GM23338 (cell line): Measurements from ENCODE around the gene HAUS8. TPM values are rescaled to one million over a fixed set of nuclear protein-coding genes. Genes with fewer than 3 reads are reported as not detected.

Experiments used
- CREB1 ChIP-seq: fragments of 250-450 bp; sonication (Bioruptor Pico); IDR thresholded peaks from 2 replicates; pipeline ENCODE4 v1.5.0; 2020; ENCODE audit warnings: low read depth, mild to moderate bottlenecking, moderate library complexity
- CTCF ChIP-seq, 2 experiments: fragments of 200-600 bp in 1 of 2; sonication (generic) in 1 of 2; conservative IDR thresholded peaks; 2 replicates each; pipeline versions ENCODE4 v1.5.1 to v1.6.1; 2016 to 2017; ENCODE audit warnings: antibody characterized with exemption in 2 of 2, low read depth in 2 of 2, mild to moderate bottlenecking in 2 of 2, moderate library complexity in 1 of 2
- EZH2 ChIP-seq: fragments of 200-600 bp; sonication (generic); IDR thresholded peaks from one replicate; pipeline ENCODE4 v1.8.0; 2017; ENCODE audit warnings: antibody characterized with exemption, mild to moderate bottlenecking, low read depth; ENCODE audit not compliant: unreplicated experiment
- EZH2phosphoT487 ChIP-seq: fragments of 200-600 bp; sonication (generic); IDR thresholded peaks from one replicate; pipeline ENCODE4 v1.8.1; 2018; ENCODE audit warnings: antibody characterized with exemption; ENCODE audit not compliant: unreplicated experiment
- JUNB ChIP-seq: IDR thresholded peaks from one replicate; pipeline ENCODE4 v1.6.1; 2016; ENCODE audit warnings: antibody characterized with exemption; ENCODE audit not compliant: unreplicated experiment
- NANOG ChIP-seq: IDR thresholded peaks from 2 replicates; pipeline ENCODE4 v1.6.1; 2016; ENCODE audit warnings: antibody characterized with exemption, borderline replicate concordance
- POLR2AphosphoS5 ChIP-seq: IDR thresholded peaks from 2 replicates; pipeline ENCODE4 v1.6.1; 2016; ENCODE audit warnings: antibody characterized with exemption, low read depth
- STAT1 ChIP-seq: IDR thresholded peaks from one replicate; pipeline ENCODE4 v1.6.1; 2016; ENCODE audit warnings: antibody characterized with exemption; ENCODE audit not compliant: unreplicated experiment
- ZNF331 ChIP-seq: fragments of 250-450 bp; sonication (Bioruptor Pico); IDR thresholded peaks from 2 replicates; pipeline ENCODE4 v1.5.0; 2020; ENCODE audit warnings: low read depth, mild to moderate bottlenecking, moderate library complexity
- ZNF462 ChIP-seq: fragments of 250-450 bp; sonication (Bioruptor Pico); IDR thresholded peaks from 2 replicates; pipeline ENCODE4 v1.5.0; 2020; ENCODE audit warnings: mild to moderate bottlenecking, moderate library complexity
- polyA plus RNA-seq: library from polyadenylated mRNA; unstranded; fragments of >200 nt; fragmentation: Nextera tagmentation; extraction: Ambion mirVana; gene quantifications from 2 replicates; pipeline ENCODE4 v1.2.1, GENCODE V29; 2016
- total RNA-seq: library from RNA; depleted of rRNA; stranded (reverse); fragments of >200 nt; shearing (Covaris generic); gene quantifications from 2 replicates; pipeline ENCODE4 v1.2.3, GENCODE V29; 2014

Gene HAUS8
- total and polyA plus RNA-seq, 2 experiments from 2014 or later: 11.1 to 33.3 TPM

- TF ChIP-seq ZNF462 (CRISPR knock-in tag) (no peak), EZH2 (no peak), STAT1 (no peak), POLR2AphosphoS5 (no peak), JUNB (no peak), CTCF (conservative IDR thresholded peaks at IDR 0.05; ENCODE audit: low read depth in 2 of 2) (no peak), NANOG (no peak), CREB1 (CRISPR knock-in tag) (no peak), EZH2phosphoT487 (no peak), ZNF331 (CRISPR knock-in tag) (no peak)
These were observed 48.8 kb upstream of the HAUS8 start (continued) for GRCh38 chr19:17124025-17124424.
